ENCODE measurements around the gene C16orf96.

C16orf96 gene

GRCh38 chr16:4525069-4525468 lies 31.1 kb upstream of the C16orf96 start:
- H3K4me3 ChIP-seq (ENCODE audit: low read depth, low read length): no peak overlapping the region

DNA sequence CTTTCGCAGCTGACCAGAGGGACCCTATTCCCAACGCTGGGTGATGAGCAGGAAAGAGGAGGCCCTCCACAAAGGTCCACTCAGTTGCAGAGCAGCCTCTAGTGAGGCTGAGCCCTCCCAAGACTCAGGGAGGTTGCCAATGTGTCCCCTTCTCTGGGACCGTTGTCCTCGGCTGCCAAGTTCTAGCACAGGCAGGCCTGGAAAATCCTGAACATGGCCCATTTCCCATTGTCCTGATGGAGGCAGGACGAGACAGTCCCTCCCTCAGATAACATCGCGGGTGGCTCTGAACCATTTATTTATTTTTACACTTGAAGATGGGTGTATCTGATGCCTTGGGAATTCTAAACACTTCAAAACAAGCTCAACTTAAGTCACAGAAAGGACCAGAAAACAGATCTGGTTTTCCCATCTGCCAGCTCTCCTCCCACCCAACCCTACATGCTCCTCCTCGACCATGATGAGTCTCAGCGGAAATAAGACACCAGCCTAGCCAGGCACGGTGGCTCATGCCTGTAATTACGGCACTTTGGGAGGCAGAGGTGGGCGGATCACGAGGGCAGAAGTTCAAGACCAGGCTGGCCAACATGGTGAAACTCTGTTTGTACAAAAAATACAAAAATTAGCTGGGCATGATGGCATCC lies 30.4 kb upstream of the C16orf96 start:
- H3K4me3 ChIP-seq (ENCODE audit: low read depth, low read length): no peak overlapping the region

DNA sequence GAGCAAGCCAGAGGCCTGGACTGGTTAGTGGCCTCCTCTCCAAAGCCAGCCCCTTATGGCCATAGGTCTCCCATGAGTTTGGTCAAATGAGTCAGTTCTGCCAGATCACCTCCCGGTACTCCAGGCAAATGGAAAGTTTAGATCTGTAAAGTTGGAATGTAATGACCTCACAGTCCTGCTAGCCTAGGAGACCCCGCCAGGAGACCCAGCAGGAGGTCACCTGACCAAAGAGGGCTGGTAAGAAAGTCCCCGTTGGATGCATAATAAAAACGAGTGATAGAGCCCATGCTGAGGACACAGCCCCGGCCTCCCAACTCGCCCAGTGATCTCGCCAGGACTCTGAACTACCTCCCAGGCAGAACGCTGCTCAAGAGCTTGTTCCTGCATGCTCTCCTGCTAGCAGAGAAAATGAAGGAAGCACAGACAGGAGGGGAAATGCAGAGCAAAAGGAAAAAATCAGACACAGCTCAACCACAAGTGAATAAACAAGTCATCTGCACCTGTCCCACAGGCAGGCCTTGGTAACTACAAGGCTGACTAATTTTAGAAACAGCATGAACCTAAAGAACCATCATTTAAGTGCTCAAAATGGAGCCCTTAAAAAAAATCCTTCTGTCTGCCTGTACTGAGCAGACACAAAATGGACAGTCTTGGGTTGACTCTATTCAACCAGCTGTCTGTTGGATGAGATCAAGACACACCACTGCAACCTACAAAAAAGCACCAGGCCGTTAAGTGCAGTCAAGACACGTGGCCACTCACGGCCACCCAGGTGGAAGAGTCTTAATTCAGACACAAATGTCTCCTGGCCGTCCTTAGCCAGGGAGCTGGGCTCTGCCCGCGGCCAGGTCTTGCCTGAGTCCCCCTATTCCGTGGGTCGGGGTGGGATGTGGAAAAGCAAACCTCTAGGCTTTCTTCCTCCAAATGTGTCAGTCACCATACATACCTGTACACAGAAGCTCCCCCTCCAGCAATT lies 26.8 kb upstream of the C16orf96 start:
- H3K4me3 ChIP-seq (ENCODE audit: low read depth, low read length): no peak overlapping the region

- H3K4me3 ChIP-seq (ENCODE audit: low read depth, low read length): no peak overlapping the region
Observed at GRCh38 chr16:4531811-4532210, 24.3 kb upstream of the C16orf96 start.

DNA sequence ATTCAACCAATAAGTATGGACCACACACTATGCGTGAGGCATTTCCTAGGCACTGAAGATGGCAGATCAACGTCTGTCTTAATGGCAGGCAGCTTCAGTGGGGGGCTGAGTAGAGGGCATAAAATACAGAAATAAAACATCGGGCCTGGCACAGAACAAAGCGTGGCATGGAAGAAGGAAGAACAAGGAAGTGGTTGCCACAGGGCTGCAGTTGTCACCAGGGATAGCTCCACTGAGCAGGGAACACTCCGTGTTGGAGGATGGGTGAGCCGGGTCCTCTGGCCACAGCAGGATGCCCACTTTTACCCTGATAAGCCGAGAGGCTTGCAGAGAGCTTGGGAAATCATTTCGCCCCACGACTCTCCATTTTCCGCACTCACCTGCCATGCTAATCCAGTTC lies 23.9 kb upstream of the C16orf96 start:
- H3K4me3 ChIP-seq (ENCODE audit: low read depth, low read length): no peak overlapping the region

DNA sequence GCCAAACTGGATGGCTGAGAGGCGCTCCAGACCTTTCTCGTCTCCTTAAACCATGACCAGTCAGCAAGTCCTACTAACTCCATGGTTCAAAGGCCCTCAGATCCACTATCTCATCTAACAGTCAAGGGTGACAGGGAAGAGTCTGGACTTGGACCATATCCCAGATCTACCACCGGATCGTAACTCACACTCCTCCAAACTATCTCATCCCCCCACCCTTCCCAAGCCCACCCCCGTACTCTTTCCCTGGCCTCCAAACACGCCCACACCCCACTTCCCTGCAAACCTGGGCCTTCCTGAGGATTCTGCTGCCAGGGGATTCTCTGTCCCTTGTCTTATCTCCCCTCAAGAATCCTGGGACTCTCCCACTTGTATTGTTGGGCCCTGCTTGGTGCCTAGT lies 22.6 kb upstream of the C16orf96 start:
- H3K4me3 ChIP-seq (ENCODE audit: low read depth, low read length): no peak overlapping the region

DNA sequence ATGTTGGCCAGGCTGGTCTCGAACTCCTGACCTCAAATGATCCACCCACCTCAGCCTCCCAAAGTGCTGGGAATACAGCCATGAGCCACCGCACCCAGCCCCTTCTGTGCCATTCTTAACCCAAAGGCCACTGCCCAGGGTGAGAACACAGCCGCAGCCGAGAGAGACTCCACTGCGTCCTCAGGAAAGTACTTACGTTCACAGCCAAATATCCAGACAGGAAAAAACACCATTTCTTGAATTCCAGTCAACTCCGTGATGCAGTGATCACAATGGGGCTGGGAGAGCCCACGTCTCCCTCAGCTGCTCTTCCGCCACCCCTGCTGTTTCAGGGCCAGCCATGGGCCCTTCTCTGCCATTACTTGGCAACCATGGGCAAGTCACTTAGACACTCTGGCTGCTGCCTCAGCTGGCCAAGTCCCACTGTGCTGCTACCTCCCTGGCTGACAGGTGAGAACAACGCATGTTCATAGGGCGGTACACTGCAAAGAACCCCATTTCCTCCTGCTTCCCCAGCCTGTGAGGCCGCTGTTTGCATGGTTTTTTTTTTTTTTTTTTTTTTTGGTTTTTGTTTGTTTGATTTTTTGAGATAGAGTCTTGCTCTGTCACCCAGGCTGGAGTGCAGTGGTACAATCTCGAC lies 21.9 kb upstream of the C16orf96 start:
- H3K4me3 ChIP-seq (ENCODE audit: low read depth, low read length): no peak overlapping the region

- H3K4me3 ChIP-seq (ENCODE audit: low read depth, low read length): no peak overlapping the region
Observed at GRCh38 chr16:4535627-4536108, 20.5 kb upstream of the C16orf96 start.

DNA sequence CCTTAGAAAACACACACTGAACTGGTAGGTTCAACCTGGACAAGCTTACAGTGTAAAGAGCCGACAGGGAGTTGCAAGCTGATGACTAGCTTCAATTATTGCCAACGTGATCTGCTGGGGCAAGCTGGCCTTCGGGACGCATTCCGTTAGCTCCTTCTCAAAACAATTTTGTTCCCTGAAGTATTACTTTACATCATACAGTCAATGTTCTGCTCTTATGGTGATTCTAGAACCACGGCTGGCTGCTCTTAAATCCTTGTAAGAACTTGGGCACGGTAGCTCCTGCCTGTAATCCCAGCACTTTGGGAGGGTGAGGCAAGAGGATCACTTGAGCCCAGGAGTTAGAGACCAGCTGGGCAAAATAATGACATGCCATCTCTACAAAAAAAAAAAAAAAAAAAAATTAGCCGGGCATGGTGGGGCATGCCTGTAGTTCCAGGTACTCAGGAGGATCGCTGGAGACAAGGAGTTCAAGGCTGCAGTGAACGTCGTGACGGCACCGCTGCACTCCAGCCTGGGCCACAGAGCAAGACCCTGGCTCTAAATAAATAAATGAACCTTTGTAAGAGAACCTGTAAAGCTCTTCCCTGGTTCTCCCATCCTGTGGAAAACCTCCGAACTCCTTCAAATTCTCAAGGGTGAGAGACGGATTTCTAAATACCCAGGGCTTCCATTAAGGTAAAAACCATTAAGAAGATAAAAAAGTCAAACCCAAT lies 19.6 kb upstream of the C16orf96 start:
- no peak overlapping the region for H3K4me3 ChIP-seq (ENCODE audit: low read depth, low read length)

DNA sequence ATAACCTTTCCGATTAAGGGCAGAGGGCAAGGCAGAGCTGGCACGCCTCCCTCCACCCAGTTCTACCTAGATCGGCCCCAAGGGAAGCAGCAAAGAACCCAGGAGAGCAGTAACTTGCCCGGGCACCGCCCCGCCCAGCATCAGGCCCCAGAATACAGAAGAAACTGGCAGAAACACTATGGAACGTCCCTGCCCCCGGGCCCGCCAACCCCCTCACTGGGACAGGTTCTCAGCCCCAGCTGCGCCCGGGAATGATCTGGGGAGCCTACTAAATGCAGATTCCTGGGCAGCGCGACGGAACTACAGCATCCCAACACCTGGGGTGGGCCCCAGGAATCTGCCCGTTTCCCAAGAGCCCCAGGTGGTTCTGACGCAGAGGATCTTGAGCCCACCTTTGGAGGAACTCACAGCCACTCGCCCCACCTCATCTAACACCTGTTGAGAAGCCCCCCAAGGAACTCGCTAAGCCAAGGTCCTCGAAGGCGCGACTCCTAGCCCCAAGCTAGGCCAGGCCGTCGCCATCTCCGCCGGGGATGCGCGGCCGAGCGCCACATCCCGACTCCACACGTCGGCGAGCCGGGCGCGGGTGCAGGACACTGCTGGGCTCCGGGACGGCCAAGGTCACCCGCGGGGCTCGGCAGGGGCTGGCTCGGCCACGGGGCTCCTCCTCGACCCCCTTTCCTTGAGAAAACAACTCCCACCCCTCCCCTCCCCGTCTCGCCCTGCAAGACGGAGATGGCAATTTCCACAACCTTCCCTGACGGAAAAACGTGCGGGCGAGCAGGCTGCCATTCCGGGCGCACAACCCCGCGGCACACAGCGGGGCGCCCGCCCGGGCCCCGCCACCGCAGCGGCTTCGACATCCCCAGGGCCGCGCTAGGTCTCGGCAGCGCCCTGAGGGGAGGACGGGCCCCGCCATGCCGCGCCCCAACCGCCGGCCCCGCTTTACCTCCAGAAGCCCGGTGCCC lies 18.5 kb upstream of the C16orf96 start:
- peak overlapping the region; percentile 71 for H3K4me3 ChIP-seq (ENCODE audit: low read depth, low read length)

DNA sequence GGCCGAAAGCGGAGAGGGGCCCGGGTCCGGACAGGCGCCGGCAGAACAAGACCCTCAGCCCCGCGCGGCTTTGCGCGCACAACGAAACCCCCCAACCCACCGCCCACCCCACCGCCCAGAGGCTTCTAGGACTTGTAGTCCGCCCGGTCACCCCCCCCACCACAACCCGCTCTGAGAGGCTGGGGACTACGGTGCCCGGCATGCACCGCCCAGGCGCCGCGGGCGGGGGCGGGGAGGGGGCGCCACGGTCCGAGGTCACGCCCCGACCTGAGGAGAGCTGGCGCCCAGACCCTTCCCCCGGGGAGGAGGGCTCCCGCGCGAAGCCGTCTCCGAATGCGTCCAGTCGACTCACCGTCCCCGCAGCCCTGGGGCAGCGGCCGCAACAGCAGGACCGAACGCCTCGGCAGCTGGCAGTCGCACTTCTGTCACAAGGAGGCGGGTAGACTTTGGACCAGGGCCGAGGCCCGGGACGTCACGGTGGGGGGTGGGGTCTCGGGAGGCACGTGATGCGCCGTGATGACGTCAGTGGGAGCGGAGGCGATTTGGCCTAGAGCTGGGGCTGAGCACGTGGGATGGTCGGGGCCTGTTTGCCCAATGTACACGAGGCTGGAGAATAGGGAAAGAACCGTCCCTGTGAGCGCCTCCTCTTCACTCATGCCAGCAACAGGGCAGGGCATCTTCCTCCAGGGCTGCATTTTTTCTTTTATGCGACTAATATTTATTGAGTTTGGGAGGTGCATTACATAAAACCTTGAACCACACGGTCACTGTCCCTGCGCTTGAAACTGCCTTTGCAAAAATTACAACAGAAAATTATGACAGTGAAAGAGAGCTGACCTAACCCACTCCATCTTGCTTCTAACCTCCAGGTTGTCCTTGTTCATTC lies 17.5 kb upstream of the C16orf96 start, which contains the start of gene CDIP1:
CDIP1 (minus strand) TSS at position 424 of the 886 bp plus-strand sequence. CDS start 24,643 bp downstream, outside the sequence.
- peak within 1 kb of the TSS; percentile 71 for H3K4me3 ChIP-seq (ENCODE audit: low read depth, low read length)

DNA sequence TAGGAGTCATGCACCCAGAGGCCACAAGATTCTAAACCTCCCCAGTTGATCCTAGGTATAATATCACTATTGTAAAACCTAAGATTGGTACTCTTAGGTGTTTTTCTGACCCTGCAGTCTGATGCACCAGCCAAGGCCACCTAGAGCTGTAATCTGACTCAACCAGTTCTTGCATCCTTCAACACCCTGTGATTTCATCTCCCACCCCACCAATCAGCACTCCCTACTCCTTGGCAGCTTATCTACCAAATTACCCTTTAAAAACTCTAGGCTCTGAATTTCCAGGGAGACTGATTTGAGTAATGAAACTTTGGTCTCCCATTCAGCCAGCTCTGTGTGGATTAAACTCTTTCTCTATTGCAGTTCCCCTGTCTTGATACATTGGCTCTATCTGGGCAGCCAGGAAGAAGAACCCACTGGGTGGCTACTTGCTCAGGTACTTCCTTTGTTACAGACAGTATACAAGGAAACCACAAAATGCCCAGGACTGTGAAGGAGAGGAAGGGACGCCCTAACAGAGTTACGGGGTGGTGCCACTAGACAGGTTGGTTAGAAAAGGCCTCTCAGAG lies 16.3 kb upstream of the C16orf96 start:
- H3K4me3 ChIP-seq (ENCODE audit: low read depth, low read length): no peak overlapping the region

DNA sequence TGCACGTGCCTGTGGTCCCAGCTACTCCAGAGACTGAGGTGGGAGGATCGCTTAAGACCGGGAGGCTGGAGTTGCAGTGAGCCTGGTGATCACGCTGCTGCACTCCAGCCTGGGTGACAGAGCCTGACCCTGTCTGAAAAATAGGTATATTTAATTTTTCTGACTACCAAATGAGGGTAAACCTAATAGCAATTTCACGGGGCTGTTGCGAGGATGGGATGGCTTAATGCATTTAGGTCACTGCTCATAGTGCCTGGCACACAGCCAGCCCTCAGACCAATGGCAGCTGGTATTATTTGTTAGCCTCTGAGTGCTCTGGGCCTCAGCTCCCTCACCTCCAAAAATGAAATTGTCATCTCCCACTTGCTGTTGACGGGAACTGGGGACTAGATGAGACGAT lies 11.7 kb upstream of the C16orf96 start:
- no peak overlapping the region for H3K4me3 ChIP-seq (ENCODE audit: low read depth, low read length)

DNA sequence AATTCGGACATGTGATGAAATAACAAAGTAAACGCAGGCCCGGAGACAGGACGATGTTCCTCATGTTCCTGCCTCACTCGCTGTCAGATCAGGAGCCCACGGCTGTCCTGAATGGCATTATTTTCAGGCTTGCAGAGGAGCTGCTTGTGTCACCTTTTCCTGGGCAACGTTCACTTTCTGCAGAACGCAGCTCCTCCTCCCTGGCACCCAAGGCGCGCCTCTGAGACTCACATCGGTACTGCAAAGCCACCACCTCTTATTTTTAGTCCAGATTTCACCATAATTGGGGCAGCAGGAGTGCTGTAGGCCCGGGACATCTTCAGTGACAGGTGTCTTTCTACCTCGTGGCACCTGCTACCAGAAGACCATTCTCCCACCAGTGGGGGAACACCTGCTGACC lies 8.0 kb upstream of the C16orf96 start:
- H3K4me3 ChIP-seq (ENCODE audit: low read depth, low read length): no peak overlapping the region

DNA sequence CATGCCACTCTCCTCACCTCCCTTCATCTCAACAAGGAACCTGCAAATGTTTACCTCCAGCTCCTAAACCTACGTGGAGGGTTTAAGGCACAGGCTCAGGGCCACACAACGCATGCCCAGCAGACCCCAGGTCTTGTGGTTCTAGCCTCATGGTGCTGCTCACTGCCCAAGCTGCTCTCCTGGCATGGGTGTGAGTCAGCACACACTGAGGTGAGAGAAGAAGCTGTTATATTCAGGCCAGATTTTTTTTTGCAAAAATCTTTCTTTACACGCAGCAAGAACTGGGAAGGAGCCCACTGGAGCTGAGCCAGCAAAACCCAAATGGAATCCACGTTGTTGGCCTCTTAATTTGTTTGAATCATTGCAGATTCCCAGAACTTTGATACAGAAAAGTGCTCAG lies 5.5 kb upstream of the C16orf96 start:
- no peak overlapping the region for H3K4me3 ChIP-seq (ENCODE audit: low read depth, low read length)

DNA sequence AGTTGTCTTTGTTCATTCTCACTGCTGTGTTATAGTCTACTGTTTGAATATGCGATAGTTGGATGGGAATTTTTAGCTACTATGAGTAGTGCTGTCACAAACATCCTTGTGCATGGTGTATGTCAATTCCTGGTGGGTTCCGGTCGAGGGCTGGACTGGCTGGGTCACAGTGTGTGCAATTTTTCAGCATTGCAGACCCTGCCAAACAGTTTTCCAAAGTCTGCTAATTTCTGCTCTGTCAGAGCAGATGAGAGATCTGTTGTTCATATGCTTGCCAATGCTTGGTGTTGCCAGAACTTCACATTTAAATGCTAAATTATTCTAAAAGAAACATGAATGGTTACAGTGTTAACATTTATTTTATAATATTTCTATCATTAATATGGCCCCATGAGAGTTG lies 3.6 kb upstream of the C16orf96 start:
- no peak overlapping the region for H3K4me3 ChIP-seq (ENCODE audit: low read depth, low read length)

GRCh38 chr16:4556580-4556979 lies 440 bp downstream of the C16orf96 start:
- H3K4me3 ChIP-seq (ENCODE audit: low read depth, low read length): no peak overlapping the region

DNA sequence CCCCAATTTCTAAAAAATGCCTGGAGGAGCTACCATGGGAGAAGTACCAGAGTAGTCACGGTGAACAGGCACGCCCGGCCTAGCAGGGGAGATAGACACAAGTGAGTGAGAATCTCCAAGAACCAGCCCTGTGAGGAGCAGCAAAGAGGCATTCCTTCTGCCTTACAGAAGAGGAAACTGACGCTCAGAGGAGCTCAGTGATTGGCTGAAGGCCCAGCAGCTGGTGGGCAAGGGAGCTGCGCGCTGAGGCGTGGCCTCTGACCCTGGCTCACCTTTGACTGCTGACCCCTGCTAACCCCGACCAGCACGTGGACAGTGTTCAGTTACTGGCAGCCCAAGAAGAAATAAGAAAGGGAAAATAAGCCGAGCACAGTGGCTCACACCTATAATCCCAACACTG lies 1.8 kb downstream of the C16orf96 start:
- H3K4me3 ChIP-seq (ENCODE audit: low read depth, low read length): no peak overlapping the region

Data from iPS-11a (cell line).